HG03354 (cell line): Measurements from ENCODE around the gene PXDN.

Experiments used
- ATAC-seq: cut with Tn5 transposase; IDR thresholded peaks from one replicate; pipeline ENCODE4 v1.9.1; 2021; ENCODE audit warnings: mild to moderate bottlenecking; ENCODE audit not compliant: unreplicated experiment, poor library complexity, severe bottlenecking

PXDN gene

DNA sequence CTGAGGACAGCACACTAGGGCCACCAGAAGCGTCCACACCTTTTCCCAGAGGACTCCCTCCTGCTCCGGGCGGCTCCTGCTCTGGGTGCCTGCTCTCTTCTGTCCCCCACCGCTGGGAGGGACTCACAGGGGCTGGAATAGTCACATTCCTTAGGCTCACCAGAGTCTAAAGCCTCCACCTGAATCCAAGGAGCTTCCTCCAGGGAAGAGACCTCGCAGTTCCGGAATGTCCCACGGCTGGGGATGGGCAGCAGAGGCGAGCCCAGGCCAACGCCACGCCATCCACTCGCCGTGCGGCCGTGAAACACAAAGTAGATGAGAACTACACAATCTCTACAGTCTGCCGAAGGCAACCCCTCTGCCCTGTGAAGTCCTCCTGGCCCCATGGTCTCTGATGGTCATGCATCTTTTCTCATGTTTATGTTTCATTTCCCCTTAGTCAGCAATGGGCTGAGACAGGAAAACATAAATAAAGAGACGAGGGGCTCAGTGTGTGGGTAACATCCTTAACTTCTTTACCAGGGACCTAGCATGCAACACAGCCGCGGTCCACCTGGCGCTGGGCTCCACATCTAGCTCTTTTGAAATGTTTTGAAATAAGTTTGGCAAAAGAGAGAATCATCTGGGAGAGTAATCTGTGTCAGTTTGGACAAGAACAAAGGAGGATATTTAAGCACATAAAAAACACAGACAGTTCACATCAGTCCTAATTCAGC is 98.4 kb downstream of the PXDN start:
- ATAC-seq = no peak

GRCh38 chr2:1644427-1644826 is 99.9 kb downstream of the PXDN start:
- no peak for ATAC-seq

DNA sequence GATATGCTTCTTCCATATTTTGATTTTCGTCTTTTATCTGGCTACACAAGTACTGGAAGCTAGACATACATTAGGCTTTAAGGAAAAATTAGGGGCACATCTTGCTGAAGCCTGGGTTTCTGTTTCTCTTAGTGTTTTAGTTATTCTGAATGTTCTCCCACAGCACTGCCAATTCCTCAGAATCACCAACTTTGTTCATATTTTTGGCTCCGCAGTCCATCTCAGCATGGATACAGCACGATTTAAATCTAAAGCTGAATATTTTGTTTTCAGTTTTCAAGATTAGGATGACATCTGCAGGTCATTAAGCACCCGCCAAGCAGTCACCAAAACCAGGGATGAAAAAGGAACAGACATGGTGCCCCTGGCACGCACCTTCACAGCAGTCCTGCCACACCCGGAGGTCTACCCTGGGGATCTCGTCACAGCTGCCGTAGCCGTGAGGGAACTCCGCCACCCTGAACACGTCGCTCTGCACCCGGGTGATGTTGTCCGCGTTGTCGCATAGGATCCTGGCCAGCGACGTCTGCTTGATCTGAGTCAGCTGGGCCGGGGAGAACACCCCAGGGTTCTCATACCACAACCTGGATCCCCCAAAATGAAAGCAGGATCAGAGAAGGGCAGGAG is 101.2 kb downstream of the PXDN start:
- ATAC-seq = no peak

DNA sequence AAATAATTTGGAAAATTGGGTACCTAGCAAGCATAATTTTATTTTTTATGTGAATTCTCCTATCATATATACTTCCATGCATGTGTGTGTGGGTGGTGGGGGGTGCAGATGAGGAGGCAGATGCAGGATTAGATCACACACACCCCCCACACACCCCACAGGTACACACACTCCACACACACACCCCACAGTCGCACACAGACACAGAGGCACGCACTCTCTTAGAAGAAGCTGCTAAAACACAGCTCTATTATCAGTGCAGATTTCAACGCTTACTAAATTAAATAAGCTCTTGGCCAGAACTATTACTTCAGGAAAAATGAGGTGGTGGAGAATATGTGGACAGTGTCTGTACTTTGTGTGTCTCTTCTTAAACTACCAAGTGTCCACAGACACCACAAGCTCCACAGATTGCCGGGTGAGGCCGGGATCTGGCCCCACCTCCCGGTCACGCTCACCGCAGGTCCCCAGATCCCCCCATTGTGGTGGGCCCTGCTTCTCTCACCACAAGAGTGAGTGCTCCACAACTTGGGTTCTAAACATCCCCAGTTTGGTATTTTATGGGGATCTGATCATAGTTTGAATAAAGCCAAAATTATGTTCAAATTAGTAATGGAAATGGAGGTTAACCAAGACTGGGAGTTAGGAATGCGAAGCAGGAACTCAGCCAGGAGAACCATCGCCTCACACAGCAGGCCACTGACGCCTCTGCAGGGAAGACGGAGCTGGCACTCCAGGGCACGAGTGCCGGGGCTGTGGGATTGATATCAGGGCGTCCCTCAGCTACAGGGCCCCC is 102.1 kb downstream of the PXDN start:
- no peak for ATAC-seq

DNA sequence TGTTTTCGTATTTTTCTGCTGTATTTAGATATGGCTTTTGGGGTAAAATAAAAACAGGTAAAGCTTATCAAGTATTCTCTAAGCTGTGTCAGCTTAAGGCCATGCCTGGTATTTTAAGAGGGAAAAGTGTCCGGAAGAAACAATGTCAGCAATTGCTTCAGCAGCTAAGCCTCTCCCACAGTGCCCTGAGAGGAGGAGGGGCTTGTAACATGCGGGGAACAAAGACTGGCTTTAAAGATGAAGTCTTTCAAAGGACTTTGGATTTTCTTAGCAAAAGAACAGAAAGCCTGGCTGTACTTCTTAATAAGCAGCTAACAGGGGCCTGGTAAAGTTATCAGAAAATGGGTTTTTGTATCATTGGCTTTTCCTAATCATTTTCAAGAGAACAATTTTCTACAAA is 102.8 kb downstream of the PXDN start:
- ATAC-seq = no peak

- ATAC-seq = no peak
Measured at GRCh38 chr2:1640301-1641135, 103.8 kb downstream of the PXDN start.

GRCh38 chr2:1639086-1639858 is 105.0 kb downstream of the PXDN start:
- ATAC-seq = no peak

DNA sequence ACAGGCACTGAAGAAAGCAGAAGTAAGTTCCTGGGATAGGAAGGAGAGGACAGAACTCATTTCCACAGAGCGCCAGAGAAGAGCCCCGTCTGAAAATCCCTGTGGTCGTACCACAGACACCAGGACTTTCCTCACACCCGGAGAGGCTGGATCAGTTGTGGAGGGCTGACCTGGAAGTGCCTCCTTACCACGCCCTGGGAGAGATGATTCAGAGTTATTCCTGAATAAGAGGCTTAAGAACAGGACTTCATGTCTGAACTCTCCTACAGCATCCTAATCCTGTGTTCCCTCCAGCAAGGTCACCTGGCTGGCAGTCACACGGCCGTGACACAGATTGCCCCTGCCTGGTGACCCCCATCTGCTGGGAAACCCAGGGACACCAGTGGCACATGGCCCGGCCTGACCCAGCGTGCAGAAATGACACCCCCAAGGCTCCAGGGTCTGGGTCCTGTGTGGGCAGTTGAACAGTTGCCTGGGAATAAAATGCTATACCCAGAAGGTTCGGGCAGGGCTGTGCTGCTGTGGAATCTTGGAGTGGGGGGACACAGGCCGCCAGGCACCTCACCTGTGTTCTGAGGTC is 105.9 kb downstream of the PXDN start:
- ATAC-seq = no peak

GRCh38 chr2:1636791-1637415 is 107.4 kb downstream of the PXDN start:
- ATAC-seq = no peak

DNA sequence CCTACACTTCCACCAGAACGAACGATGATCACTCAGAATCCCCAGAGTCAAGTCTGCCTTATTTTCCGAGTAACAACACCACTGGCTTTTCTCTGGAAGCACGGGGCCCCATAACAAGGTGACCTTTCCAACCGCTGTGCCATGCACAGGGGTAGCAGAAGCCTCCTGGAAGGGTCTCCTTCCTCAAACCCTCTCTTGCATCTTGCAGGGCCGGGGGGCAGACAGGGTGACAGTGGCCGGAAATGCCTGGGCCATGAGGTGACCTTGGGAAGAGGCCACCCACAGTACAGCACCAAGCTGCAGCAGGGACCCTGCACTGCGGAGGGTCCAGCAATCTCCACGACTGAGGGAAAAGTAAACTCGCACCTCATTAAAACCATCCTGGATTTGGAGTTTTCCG is 108.5 kb downstream of the PXDN start:
- ATAC-seq = no peak

DNA sequence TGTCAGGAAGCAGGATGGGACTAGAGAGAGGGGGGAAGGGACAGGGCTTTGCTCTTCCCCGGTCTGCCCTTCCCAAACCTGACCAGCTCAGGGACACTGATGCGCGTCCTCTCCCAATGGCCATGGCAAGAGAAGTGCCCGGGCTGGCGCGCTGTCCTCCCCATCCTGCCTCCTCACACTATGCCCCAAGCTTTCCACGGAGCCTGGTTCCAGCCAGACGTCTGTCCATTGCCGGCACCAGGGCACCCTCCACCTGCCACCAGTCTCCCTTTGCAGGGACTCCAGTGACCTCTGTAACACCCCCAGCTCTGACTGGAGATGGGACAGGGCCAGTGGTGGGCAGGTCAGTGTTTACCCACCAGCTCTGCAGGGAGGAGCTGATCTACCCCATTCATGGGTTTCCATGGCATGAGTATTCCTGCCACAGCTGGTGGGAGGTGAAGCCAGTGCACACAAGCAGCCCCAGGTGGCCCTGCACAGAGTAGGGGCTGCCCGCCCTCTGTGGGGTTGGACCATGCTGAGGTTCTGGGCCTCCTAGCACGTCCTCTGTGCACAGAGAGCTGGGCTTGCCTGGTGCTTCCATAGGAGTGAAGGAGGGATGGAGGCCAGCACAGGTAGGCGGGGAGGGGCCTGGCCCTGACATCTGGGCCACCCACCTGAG is 109.5 kb downstream of the PXDN start:
- no peak for ATAC-seq

DNA sequence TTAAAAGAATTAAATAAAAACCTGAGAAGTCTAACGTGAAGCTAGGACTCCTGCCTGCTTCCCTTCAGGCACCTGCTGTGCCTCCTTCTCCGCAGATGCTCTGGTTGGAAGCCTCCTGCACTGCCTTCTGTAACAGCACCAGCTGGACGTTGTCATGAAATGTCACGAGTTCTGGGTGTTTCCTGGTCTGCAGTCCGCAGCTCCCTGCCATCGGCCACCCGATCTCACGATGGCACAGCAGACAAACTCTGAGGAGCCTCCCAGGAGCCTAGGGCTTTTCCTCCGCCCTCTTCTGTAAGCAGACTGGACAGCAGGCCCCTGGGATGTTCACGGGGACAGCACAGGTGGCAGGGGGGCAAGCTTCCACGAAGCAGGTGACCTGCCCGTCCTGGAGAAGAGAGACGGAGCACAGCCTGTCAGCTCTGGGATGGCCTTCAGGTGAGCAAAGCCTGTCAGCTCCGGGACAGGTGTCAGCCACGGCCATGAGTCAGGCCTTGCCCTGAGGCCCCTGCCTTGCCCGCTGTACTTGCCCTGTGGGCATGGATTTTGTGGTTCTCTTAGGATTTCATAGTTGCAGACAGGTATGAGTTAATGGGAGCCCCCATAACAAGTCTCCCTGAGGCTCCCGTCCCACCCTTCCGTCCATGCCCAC is 110.3 kb downstream of the PXDN start:
- ATAC-seq = no peak

DNA sequence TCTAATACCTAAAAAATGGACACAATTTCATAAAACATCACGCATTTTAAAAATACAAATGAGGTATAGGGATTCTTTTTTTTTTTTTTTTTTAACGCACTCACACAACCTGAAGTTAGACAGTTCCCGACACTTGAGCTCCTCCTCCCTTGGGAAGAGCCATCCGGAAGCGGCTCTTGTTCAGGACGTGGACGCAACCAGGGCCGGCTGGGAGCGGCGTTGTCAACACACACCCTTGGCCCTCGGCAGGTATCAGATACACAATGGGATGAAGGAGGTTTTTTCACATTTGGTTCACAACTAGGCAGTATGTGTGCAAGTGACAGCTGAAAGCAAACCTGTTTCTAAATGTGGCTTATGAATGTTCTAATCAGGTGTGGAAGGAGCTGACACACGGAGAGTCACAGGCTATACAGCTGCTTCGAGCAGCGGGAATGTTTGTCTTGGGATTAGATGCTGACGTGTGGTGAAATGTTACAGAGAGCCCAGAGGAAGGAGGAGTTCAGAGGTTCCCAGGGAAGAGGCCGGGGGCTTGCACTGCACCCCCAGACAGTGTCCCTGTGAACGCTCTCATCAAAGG is 111.1 kb downstream of the PXDN start:
- ATAC-seq = no peak

- ATAC-seq = no peak
Measured at GRCh38 chr2:1632510-1632909, 111.8 kb downstream of the PXDN start.

- no peak for ATAC-seq
Measured at GRCh38 chr2:1632002-1632348, 112.3 kb downstream of the PXDN start.

- no peak for ATAC-seq
Measured at GRCh38 chr2:1631292-1632001, 112.9 kb downstream of the PXDN start.

- ATAC-seq = no peak
Measured at GRCh38 chr2:1628893-1629292, 115.4 kb downstream of the PXDN start.
